Activated CD4-positive, alpha-beta T cell treated with anti-CD3 and anti-CD28 coated beads, Interleukin-2, amount 50 U/mL, for 24 hours (primary cell): ENCODE data around the gene NTRK3.

Source experiments
- DNase-seq, 2 donors: peaks; one replicate each; pipeline ENCODE4 v3.0.0-alpha.2; 2020; ENCODE audit warnings: low read depth in 1 of 2, low spot score in 1 of 2

Gene NTRK3

GRCh38 chr15:88232771-88233201 is 23.8 kb downstream of the NTRK3 start:
- DNase-seq = no peak

- DNase-seq = no peak
These were observed 24.5 kb downstream of the NTRK3 start for GRCh38 chr15:88231909-88232644.

- DNase-seq = no peak
These were observed 25.7 kb downstream of the NTRK3 start for GRCh38 chr15:88230823-88231222.

- no peak for DNase-seq
These were observed 31.1 kb downstream of the NTRK3 start for GRCh38 chr15:88225461-88225860.

GRCh38 chr15:88223084-88223483 is 33.5 kb downstream of the NTRK3 start:
- no peak for DNase-seq

- DNase-seq = no peak
These were observed 34.7 kb downstream of the NTRK3 start for GRCh38 chr15:88221836-88222235.

GRCh38 chr15:88220443-88221335 is 35.9 kb downstream of the NTRK3 start:
- DNase-seq = no peak

- DNase-seq = no peak
These were observed 36.9 kb downstream of the NTRK3 start for GRCh38 chr15:88219623-88220022.

GRCh38 chr15:88218557-88219221 is 37.9 kb downstream of the NTRK3 start:
- no peak for DNase-seq

GRCh38 chr15:88215066-88215648 is 41.4 kb downstream of the NTRK3 start:
- no peak for DNase-seq

- DNase-seq = no peak
These were observed 47.4 kb downstream of the NTRK3 start for GRCh38 chr15:88209111-88209510.

- no peak for DNase-seq
These were observed 48.1 kb downstream of the NTRK3 start for GRCh38 chr15:88208396-88208795.

GRCh38 chr15:88207565-88207964 is 49.0 kb downstream of the NTRK3 start:
- no peak for DNase-seq

GRCh38 chr15:88204584-88204983 is 52.0 kb downstream of the NTRK3 start:
- DNase-seq = no peak

- DNase-seq = no peak
These were observed 54.3 kb downstream of the NTRK3 start for GRCh38 chr15:88202231-88202630.

- no peak for DNase-seq
These were observed 55.3 kb downstream of the NTRK3 start for GRCh38 chr15:88201207-88201606.

- no peak for DNase-seq
These were observed 59.6 kb downstream of the NTRK3 start for GRCh38 chr15:88196961-88197360.

GRCh38 chr15:88194162-88194561 is 62.4 kb downstream of the NTRK3 start:
- DNase-seq = no peak

- DNase-seq = no peak
These were observed 63.1 kb downstream of the NTRK3 start for GRCh38 chr15:88193415-88193814.

GRCh38 chr15:88191812-88192165 is 64.8 kb downstream of the NTRK3 start:
- no peak for DNase-seq

GRCh38 chr15:88190232-88190631 is 66.3 kb downstream of the NTRK3 start:
- no peak for DNase-seq
